ENCODE measurements around the gene SRD5A3. TPM values are rescaled to one million over a fixed set of nuclear protein-coding genes. Genes with fewer than 3 reads are reported as not detected.

The SRD5A3 gene
- total RNA-seq, 4 donors from 2014 or later, result 11.0 to 18.7 (median 15.5) TPM

- TF ChIP-seq, protein P1, sequence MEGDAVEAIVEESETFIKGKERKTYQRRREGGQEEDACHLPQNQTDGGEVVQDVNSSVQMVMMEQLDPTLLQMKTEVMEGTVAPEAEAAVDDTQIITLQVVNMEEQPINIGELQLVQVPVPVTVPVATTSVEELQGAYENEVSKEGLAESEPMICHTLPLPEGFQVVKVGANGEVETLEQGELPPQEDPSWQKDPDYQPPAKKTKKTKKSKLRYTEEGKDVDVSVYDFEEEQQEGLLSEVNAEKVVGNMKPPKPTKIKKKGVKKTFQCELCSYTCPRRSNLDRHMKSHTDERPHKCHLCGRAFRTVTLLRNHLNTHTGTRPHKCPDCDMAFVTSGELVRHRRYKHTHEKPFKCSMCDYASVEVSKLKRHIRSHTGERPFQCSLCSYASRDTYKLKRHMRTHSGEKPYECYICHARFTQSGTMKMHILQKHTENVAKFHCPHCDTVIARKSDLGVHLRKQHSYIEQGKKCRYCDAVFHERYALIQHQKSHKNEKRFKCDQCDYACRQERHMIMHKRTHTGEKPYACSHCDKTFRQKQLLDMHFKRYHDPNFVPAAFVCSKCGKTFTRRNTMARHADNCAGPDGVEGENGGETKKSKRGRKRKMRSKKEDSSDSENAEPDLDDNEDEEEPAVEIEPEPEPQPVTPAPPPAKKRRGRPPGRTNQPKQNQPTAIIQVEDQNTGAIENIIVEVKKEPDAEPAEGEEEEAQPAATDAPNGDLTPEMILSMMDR (IDR thresholded peaks at IDR 0.05; ENCODE audit: low read depth), result no peak
Observed at GRCh38 chr4:55336138-55337034, 9.7 kb upstream of the SRD5A3 start.

DNA sequence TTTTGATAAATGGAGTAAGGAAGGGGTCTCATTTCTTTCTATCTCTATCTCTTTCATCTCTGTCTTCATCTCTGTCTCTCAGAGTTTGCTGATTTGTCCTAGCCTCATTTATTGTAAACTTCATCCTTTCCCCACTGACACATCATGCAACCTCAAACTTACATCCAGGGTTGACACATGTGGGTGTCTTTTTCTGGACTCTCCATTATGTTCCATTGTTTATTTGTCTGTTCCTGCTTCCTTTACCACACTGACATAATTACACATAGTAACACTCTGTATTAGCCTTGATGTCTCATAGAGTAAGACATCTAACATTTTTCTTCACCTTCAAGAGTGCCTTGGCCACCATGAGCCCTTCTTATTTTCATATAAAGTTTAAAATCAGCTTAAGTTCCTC is 8.1 kb upstream of the SRD5A3 start:
- TF ChIP-seq, protein P1 (IDR thresholded peaks at IDR 0.05; ENCODE audit: low read depth), result no peak

- TF ChIP-seq, protein P1 (IDR thresholded peaks at IDR 0.05; ENCODE audit: low read depth), result no peak
Observed at GRCh38 chr4:55338486-55338885, 7.6 kb upstream of the SRD5A3 start.

DNA sequence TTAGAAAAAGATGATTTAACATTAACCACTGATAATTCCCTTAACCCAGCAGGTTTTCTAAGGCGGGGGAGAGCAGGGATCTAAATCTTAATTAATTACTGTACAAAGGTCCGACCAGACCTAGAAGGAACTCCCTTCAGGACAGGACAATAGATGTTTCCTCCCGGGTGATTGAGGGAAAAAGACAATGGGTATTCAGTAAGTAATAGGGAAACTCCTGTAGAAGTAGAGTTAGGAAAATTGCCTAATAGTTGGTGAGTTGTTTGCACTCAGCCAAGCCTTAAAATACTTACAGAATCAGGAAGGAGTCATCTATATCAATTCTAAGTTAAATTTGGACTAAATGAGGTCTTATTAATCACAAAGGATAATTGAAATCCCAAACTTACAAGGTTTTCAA is 5.8 kb upstream of the SRD5A3 start:
- TF ChIP-seq, protein P1 (IDR thresholded peaks at IDR 0.05; ENCODE audit: low read depth), result no peak

DNA sequence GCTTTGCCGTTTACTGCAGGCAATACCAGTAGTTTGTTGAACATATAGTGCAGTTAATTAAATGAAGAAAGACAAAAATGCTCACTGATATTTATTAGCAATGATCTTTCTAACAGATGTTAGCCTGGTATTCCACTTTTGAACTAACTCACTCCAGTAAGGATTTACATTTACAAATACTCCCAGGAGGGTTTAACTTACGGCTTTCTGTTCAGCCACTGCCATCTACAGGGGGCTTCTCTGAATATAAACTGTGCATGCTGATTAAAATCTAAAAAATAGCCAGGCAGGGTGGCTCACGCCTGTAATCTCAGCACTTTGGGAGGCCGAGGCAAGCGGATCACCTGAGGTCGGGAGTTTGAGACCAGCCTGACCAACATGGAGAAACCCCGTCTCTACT is 2.2 kb upstream of the SRD5A3 start:
- TF ChIP-seq, protein P1 (IDR thresholded peaks at IDR 0.05; ENCODE audit: low read depth), result no peak

GRCh38 chr4:55345054-55345453 is 988 bp upstream of the SRD5A3 start:
- TF ChIP-seq, protein P1 (IDR thresholded peaks at IDR 0.05; ENCODE audit: low read depth), result no peak

DNA sequence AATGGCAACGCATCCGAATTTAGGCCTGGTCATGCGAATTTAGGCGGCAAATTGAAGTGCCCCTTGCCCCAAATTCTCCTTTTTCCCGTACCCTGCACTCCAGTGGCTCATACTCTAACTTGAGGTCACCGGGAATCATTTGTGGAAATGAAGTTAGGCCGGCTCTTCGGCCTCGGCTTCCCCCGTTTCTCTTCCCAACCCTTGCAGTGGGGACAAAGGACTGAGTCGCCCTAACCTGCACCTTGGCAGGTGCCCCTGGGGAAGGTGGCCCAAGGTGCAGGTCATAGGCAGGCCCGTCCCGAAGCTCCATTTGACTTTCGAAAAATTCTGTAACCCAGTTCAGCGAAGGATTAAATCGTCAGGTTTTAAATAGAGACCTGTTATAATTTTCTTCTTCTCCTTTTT is 811 bp downstream of the SRD5A3 start:
- TF ChIP-seq, protein P1 (IDR thresholded peaks at IDR 0.05; ENCODE audit: low read depth), result no peak

All from subcutaneous adipose tissue (tissue), 4 donors.